ENCODE results near the gene CCZ1B. TPM values are rescaled to one million over a fixed set of nuclear protein-coding genes. Genes with fewer than 3 reads are reported as not detected.
A peak's percentile ranks its signal among the peaks of the same experiment; 100 is the strongest.
"Not testable (repeated sequence)": the region's sequence is repeated elsewhere in the genome, so short reads cannot be mapped to it uniquely, and the experiment has no call there.

Gene CCZ1B
- total and polyA plus RNA-seq, 2 of the 8 experiments (the other 6 are each of a cell fraction or from before 2014, with no cell fraction given): 18.0 to 55.2 TPM

GRCh38 chr7:6855563-6856131 is 29.6 kb upstream of the CCZ1B start:
- H2BK12ac ChIP-seq (ENCODE audit: low read depth, low read length); H3K79me1 ChIP-seq (ENCODE audit: low read depth, low read length); H3K56ac ChIP-seq (replicated peaks; ENCODE audit: insufficient read length, low read depth, low read length); H3K23me2 ChIP-seq (ENCODE audit: low read depth, low read length); H2BK15ac ChIP-seq (ENCODE audit: low read length); H2BK120ac ChIP-seq (replicated peaks; ENCODE audit: low read depth, low read length); H4K8ac ChIP-seq (ENCODE audit: extremely low read depth, insufficient read depth, low read length); POLR2A ChIA-PET (ENCODE audit: partially characterized antibody); H2BK5ac ChIP-seq (ENCODE audit: low read depth, low read length); H3K23ac ChIP-seq (ENCODE audit: insufficient read length); H3K27me3 ChIP-seq (replicated peaks in 1 of 4; ENCODE audit: control insufficient read depth in 3 of 4, extremely low read depth in 1 of 4, insufficient read depth in 3 of 4, low read length in 3 of 4); H3K36me3 ChIP-seq (ENCODE audit: control insufficient read depth in 2 of 4, insufficient read depth in 4 of 4, low read length in 3 of 4); H3K27ac ChIP-seq (ENCODE audit: low read depth, low read length); H2AFZ ChIP-seq (ENCODE audit: low read length); H3K14ac ChIP-seq (ENCODE audit: insufficient read length); H4K5ac ChIP-seq (ENCODE audit: insufficient read length, low read depth, low read length); FAIRE-seq; H3K4me1 ChIP-seq (replicated peaks in 1 of 4; ENCODE audit: control insufficient read depth in 3 of 4, insufficient read depth in 4 of 4, low read length in 3 of 4); H3K18ac ChIP-seq (ENCODE audit: extremely low read depth, low read length); H2AK5ac ChIP-seq (ENCODE audit: low read depth, low read length); H3K79me2 ChIP-seq (ENCODE audit: control insufficient read depth in 1 of 2, insufficient read depth in 2 of 2, low read length in 2 of 2); H2BK20ac ChIP-seq (ENCODE audit: low read length); H4K20me1 ChIP-seq (replicated peaks in 1 of 2; ENCODE audit: control insufficient read depth in 1 of 2, insufficient read depth in 2 of 2, low read length in 2 of 2); H3K9me3 ChIP-seq (ENCODE audit: insufficient read depth in 2 of 2, low read depth in 1 of 2, low read length in 1 of 2); H3K4ac ChIP-seq (replicated peaks; ENCODE audit: insufficient read length, low read depth, low read length); H4K91ac ChIP-seq (replicated peaks; ENCODE audit: insufficient read length, low read length); H3K9ac ChIP-seq (replicated peaks in 1 of 4; ENCODE audit: extremely low read depth in 1 of 4, low read depth in 3 of 4, low read length in 3 of 4): not testable (repeated sequence)
- peak in 1 of 2 experiments; percentile 68 for DNase-seq (ENCODE audit: low read depth in 1 of 2, low spot score in 2 of 2)
- Histone ChIP-seq H3K4me2 (ENCODE audit: insufficient read depth in 1 of 2, low read depth in 2 of 2, low read length in 2 of 2) (peak overlapping the region; percentile 56 to 65), H3K4me3 (ENCODE audit: extremely low read depth in 1 of 4, insufficient read depth in 2 of 4, low read depth in 3 of 4, low read length in 4 of 4) (peak overlapping the region; percentile 33 to 67 (median 36); a peak in 6 of 8 replicates)
- CTCF ChIA-PET (ENCODE audit: partially characterized antibody): interaction anchor here (0.7 to 1.2 kb wide), 2 partner anchors 248 to 699 kb away, joined by 3 read pairs; no protein-coding TSS in a partner anchor
- WGBS, 2 experiments (ENCODE audit: extremely low coverage in 1 of 2, insufficient coverage in 1 of 2, insufficient read length in 1 of 2, insufficient replicate concordance in 2 of 2, low coverage in 1 of 2, low lambda C conversion rate in 2 of 2, missing lambda C conversion rate in 1 of 2): 7% methylated on average over 18 of the region's 47 CpGs; no CpG with 5 or more reads in 1 of the 2 experiments

Measured in H1 (cell line).